ENCODE data around the gene PARVB. TPM values are rescaled to one million over a fixed set of nuclear protein-coding genes. Genes with fewer than 3 reads are reported as not detected.

The PARVB gene
- total RNA-seq, 1 donor from 2014 or later: 22.1 TPM

GRCh38 chr22:44117746-44118145 lies 93.6 kb downstream of the PARVB start:
- no peak overlapping the region for H3K4me3 Mint-ChIP-seq
- TF ChIP-seq CTCF (IDR thresholded peaks at IDR 0.05; ENCODE audit: unreplicated experiment): no peak
- no peak overlapping the region for H3K27ac Mint-ChIP-seq
- peaks cover 9% of the 10 kb centered on the region for H3K9me3 Mint-ChIP-seq
- no peaks in the 10 kb centered on the region for H3K27me3 Mint-ChIP-seq (ENCODE audit: low read depth)
- DNase-seq (ENCODE audit: low spot score in 2 of 2, unreplicated experiment in 2 of 2): no peak
- peaks cover 3% of the 10 kb centered on the region for H3K36me3 Mint-ChIP-seq
- H3K4me1 Mint-ChIP-seq: peaks cover 3% of the 10 kb centered on the region

- no peak for DNase-seq (ENCODE audit: low spot score in 2 of 2, unreplicated experiment in 2 of 2)
- H3K36me3 Mint-ChIP-seq: peaks cover 7% of the 10 kb centered on the region
- H3K27ac Mint-ChIP-seq: no peak overlapping the region
- H3K27me3 Mint-ChIP-seq (ENCODE audit: low read depth): no peaks in the 10 kb centered on the region
- no peak for TF ChIP-seq CTCF (IDR thresholded peaks at IDR 0.05; ENCODE audit: unreplicated experiment)
- H3K4me1 Mint-ChIP-seq: peaks cover 3% of the 10 kb centered on the region
- no peak overlapping the region for H3K4me3 Mint-ChIP-seq
- peaks cover 14% of the 10 kb centered on the region for H3K9me3 Mint-ChIP-seq
Measured at GRCh38 chr22:44118645-44119315, 94.7 kb downstream of the PARVB start.

- no peak overlapping the region for H3K27ac Mint-ChIP-seq
- H3K27me3 Mint-ChIP-seq (ENCODE audit: low read depth): no peaks in the 10 kb centered on the region
- no peak for DNase-seq (ENCODE audit: low spot score in 2 of 2, unreplicated experiment in 2 of 2)
- no peak for TF ChIP-seq CTCF (IDR thresholded peaks at IDR 0.05; ENCODE audit: unreplicated experiment)
- H3K36me3 Mint-ChIP-seq: peaks cover 7% of the 10 kb centered on the region
- H3K4me3 Mint-ChIP-seq: no peak overlapping the region
- H3K4me1 Mint-ChIP-seq: peaks cover 3% of the 10 kb centered on the region
- H3K9me3 Mint-ChIP-seq: peaks cover 14% of the 10 kb centered on the region
Measured at GRCh38 chr22:44119669-44120313, 95.7 kb downstream of the PARVB start.

GRCh38 chr22:44120314-44120704 lies 96.2 kb downstream of the PARVB start:
- H3K4me3 Mint-ChIP-seq: no peak overlapping the region
- TF ChIP-seq CTCF (IDR thresholded peaks at IDR 0.05; ENCODE audit: unreplicated experiment): no peak

GRCh38 chr22:44125421-44125820 lies 101.3 kb downstream of the PARVB start:
- H3K27ac Mint-ChIP-seq: no peak overlapping the region
- no peak for TF ChIP-seq CTCF (IDR thresholded peaks at IDR 0.05; ENCODE audit: unreplicated experiment)
- DNase-seq (ENCODE audit: low spot score in 2 of 2, unreplicated experiment in 2 of 2): no peak
- H3K4me3 Mint-ChIP-seq: no peak overlapping the region
- peaks cover 34% of the 10 kb centered on the region for H3K9me3 Mint-ChIP-seq
- peaks cover 16% of the 10 kb centered on the region for H3K36me3 Mint-ChIP-seq
- no peaks in the 10 kb centered on the region for H3K27me3 Mint-ChIP-seq (ENCODE audit: low read depth)
- H3K4me1 Mint-ChIP-seq: no peaks in the 10 kb centered on the region

More at GRCh38 chr22:44120314-44120704, 96.2 kb downstream of the PARVB start:
- Mint-ChIP-seq H3K36me3 (peaks cover 7% of the 10 kb centered on the region), H3K27me3 (ENCODE audit: low read depth) (no peaks in the 10 kb centered on the region), H3K9me3 (peaks cover 17% of the 10 kb centered on the region), H3K27ac (no peak overlapping the region), H3K4me1 (peaks cover 3% of the 10 kb centered on the region)
- no peak for DNase-seq (ENCODE audit: low spot score in 2 of 2, unreplicated experiment in 2 of 2)
